OCI-LY3 (cell line): ENCODE results near the gene RAB11FIP4.

Source experiments
- H2AFZ ChIP-seq: fragments of 200-600, 300-600 bp; shearing (Covaris generic); 2 replicates; pipeline ENCODE4 v1.6.0; 2014; ENCODE audit warnings: antibody characterized with exemption, low read depth, low read length
- H3K27ac ChIP-seq: fragments of 200-600, 300-600 bp; sonication (generic); 2 replicates; pipeline ENCODE4 v1.5.1; 2014; ENCODE audit warnings: mild to moderate bottlenecking, low read length, moderate library complexity, mixed read lengths
- H3K27me3 ChIP-seq: fragments of 200-600, 300-600 bp; sonication (generic); 2 replicates; pipeline ENCODE4 v1.6.1; 2014; ENCODE audit warnings: low read depth, low read length, mixed read lengths
- H3K36me3 ChIP-seq: fragments of 200-600, 300-600 bp; sonication (generic); replicated peaks from 2 replicates; pipeline ENCODE3; 2014; ENCODE audit warnings: low read depth, low read length, mixed read lengths
- H3K4me1 ChIP-seq: fragments of 300-600, 200-600 bp; sonication (generic); 2 replicates; pipeline ENCODE4 v1.6.1; 2014; ENCODE audit warnings: low read length, mixed read lengths
- H3K4me2 ChIP-seq: fragments of 200-600, 300-600 bp; sonication (generic); 2 replicates; pipeline ENCODE4 v1.6.1; 2014; ENCODE audit warnings: low read length, mixed read lengths
- H3K4me3 ChIP-seq: fragments of 300-600, 200-600 bp; sonication (generic); 2 replicates; pipeline ENCODE4 v1.5.1; 2014; ENCODE audit warnings: antibody characterized with exemption, mild to moderate bottlenecking, low read length, moderate library complexity
- H3K79me2 ChIP-seq: fragments of 300-600, 200-600 bp; shearing (Covaris generic); 2 replicates; pipeline ENCODE4 v1.6.1; 2014; ENCODE audit warnings: mild to moderate bottlenecking, low read length, mixed read lengths
- H3K9ac ChIP-seq: fragments of 300-600, 200-600 bp; shearing (Covaris generic); 2 replicates; pipeline ENCODE4 v1.6.0; 2014; ENCODE audit warnings: mild to moderate bottlenecking, low read length, moderate library complexity
- H3K9me3 ChIP-seq: fragments of 200-600, 300-600 bp; shearing (Covaris generic); 2 replicates; pipeline ENCODE4 v1.6.1; 2014; ENCODE audit warnings: low read length, mixed read lengths; ENCODE audit not compliant: insufficient read depth
- H4K20me1 ChIP-seq: fragments of 200-600, 300-600 bp; sonication (generic); 2 replicates; pipeline ENCODE4 v1.6.1; 2016; ENCODE audit warnings: low read length, mixed read lengths; ENCODE audit not compliant: insufficient read depth
- CTCF ChIP-seq: fragments of 200-600, 300-600 bp; sonication (generic); IDR thresholded peaks from 2 replicates; pipeline ENCODE4 v1.5.1; 2014; ENCODE audit warnings: antibody characterized with exemption, low read length, low read depth
- EZH2phosphoT487 ChIP-seq: fragments of 200-600 bp; shearing (Covaris generic); IDR thresholded peaks from 2 replicates; pipeline ENCODE4 v1.6.1; 2018; ENCODE audit warnings: antibody characterized with exemption, mixed run types, low read depth

The RAB11FIP4 gene

GRCh38 chr17:31411707-31412285 lies 20.3 kb downstream of the RAB11FIP4 start:
- Histone ChIP-seq H3K79me2 (no peaks in the 10 kb centered on the region), H3K9me3 (no peaks in the 10 kb centered on the region), H3K4me3 (no peak overlapping the region), H3K4me2 (no peak overlapping the region), H3K27me3 (no peaks in the 10 kb centered on the region; the same call in 1 of the 2 replicates), H2AFZ (no peak overlapping the region), H3K36me3 (no peaks in the 10 kb centered on the region), H3K4me1 (0 out of 2 replicates have a peak, but pooled peaks cover 3% of the 10 kb centered on the region), H3K27ac (no peak overlapping the region), H3K9ac (no peak overlapping the region), H4K20me1 (no peaks in the 10 kb centered on the region)
- TF ChIP-seq EZH2phosphoT487 (no peak), CTCF (no peak)

- H3K4me3 ChIP-seq: no peak overlapping the region
- no peaks in the 10 kb centered on the region for H3K9me3 ChIP-seq
- no peak overlapping the region for H3K4me2 ChIP-seq
- H2AFZ ChIP-seq: no peak overlapping the region
- H3K79me2 ChIP-seq: no peaks in the 10 kb centered on the region
- no peak for TF ChIP-seq CTCF
- TF ChIP-seq EZH2phosphoT487: no peak
- no peaks in the 10 kb centered on the region; the same call in 1 of the 2 replicates for H3K27me3 ChIP-seq
- no peak overlapping the region for H3K9ac ChIP-seq
- no peaks in the 10 kb centered on the region for H3K36me3 ChIP-seq
- no peak overlapping the region for H3K27ac ChIP-seq
- 0 out of 2 replicates have a peak, but pooled peaks cover 3% of the 10 kb centered on the region for H3K4me1 ChIP-seq
- no peaks in the 10 kb centered on the region for H4K20me1 ChIP-seq
Measured at GRCh38 chr17:31412511-31412910, 21.0 kb downstream of the RAB11FIP4 start.

GRCh38 chr17:31413081-31413799 lies 21.8 kb downstream of the RAB11FIP4 start:
- TF ChIP-seq EZH2phosphoT487 (no peak), CTCF (no peak)
- Histone ChIP-seq H3K4me1 (0 out of 2 replicates have a peak, but pooled peaks cover 3% of the 10 kb centered on the region), H3K9me3 (no peaks in the 10 kb centered on the region), H3K27ac (no peak overlapping the region), H3K27me3 (no peaks in the 10 kb centered on the region), H3K4me3 (no peak overlapping the region), H3K79me2 (no peaks in the 10 kb centered on the region), H3K36me3 (no peaks in the 10 kb centered on the region), H3K4me2 (no peak overlapping the region), H3K9ac (no peak overlapping the region), H4K20me1 (no peaks in the 10 kb centered on the region), H2AFZ (no peak overlapping the region)

- no peak overlapping the region for H3K4me3 ChIP-seq
- no peak overlapping the region for H3K9ac ChIP-seq
- 0 out of 2 replicates have a peak, but pooled peaks cover 3% of the 10 kb centered on the region for H3K4me1 ChIP-seq
- no peak overlapping the region for H3K27ac ChIP-seq
- no peaks in the 10 kb centered on the region for H3K79me2 ChIP-seq
- no peaks in the 10 kb centered on the region for H3K9me3 ChIP-seq
- no peaks in the 10 kb centered on the region for H3K27me3 ChIP-seq
- no peaks in the 10 kb centered on the region for H3K36me3 ChIP-seq
- H2AFZ ChIP-seq: no peak overlapping the region
- TF ChIP-seq EZH2phosphoT487 (no peak), CTCF (no peak)
- H4K20me1 ChIP-seq: no peaks in the 10 kb centered on the region
- no peak overlapping the region for H3K4me2 ChIP-seq
Measured at GRCh38 chr17:31413874-31414549, 22.5 kb downstream of the RAB11FIP4 start.
